ENCODE measurements around the gene DGKB.

GRCh38 chr7:14628516-14628915 lies 274.0 kb downstream of the DGKB start:
- TF ChIP-seq CTCF (conservative IDR thresholded peaks at IDR 0.05 in 1 of 2, IDR thresholded peaks at IDR 0.05 in 1 of 2; ENCODE audit: extremely low read depth in 1 of 2, insufficient read depth in 1 of 2, low read depth in 1 of 2, low read length in 2 of 2) = no peak
- no peak for TF ChIP-seq EZH2 (IDR thresholded peaks at IDR 0.05; ENCODE audit: borderline replicate concordance, low read length)

All from mammary epithelial cell (primary cell).